ENCODE measurements around the gene UBE2D3. TPM values are rescaled to one million over a fixed set of nuclear protein-coding genes. Genes with fewer than 3 reads are reported as not detected.

UBE2D3 gene
- total and polyA plus RNA-seq, 2 of the 4 experiments (the other 2 are of a cell fraction), result 233 to 387 TPM

DNA sequence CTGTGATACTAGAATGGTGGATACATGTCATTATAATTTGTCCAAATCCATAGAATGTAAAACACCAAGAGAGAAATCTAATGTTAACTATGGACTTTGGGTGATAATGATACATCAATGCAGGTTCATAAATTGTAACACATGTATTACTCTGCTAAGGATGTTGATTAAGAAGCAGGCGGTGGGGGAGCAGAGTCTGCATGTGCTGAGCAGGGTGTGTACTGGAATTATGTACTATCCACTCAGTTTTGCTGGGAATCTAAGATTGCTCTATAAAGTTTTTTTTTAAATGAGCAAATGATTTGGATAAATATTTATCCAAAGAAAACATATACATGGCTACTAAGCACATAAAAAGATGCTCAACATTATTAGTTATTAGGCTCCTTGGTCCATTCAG, 51.5 kb downstream of the UBE2D3 start:
- ChIA-PET POLR2A (ENCODE audit: unreplicated experiment) (no interaction called here), CTCF (interaction anchor here (0.6 kb wide), 1 partner anchor 41 kb away, joined by 3 read pairs; no protein-coding TSS in a partner anchor)
- H3K9ac ChIP-seq (ENCODE audit: low read depth, low read length), result no peak overlapping the region
- H3K18ac ChIP-seq (ENCODE audit: low read depth, low read length), result no peak overlapping the region
- no peak for TF ChIP-seq BHLHE40 (IDR thresholded peaks at IDR 0.05; ENCODE audit: low read depth, low read length)
- no peak for TF ChIP-seq POLR2A (IDR thresholded peaks at IDR 0.05; ENCODE audit: low read depth, low read length)
- TF ChIP-seq CHD1 (IDR thresholded peaks at IDR 0.05; ENCODE audit: low read depth, low read length), result no peak
- no peak for TF ChIP-seq RCOR1 (IDR thresholded peaks at IDR 0.05; ENCODE audit: insufficient replicate concordance, low read length)
- no peak for TF ChIP-seq MXI1 (IDR thresholded peaks at IDR 0.05; ENCODE audit: borderline replicate concordance, low read depth, low read length)
- no peak for TF ChIP-seq SMC3 (IDR thresholded peaks at IDR 0.05; ENCODE audit: low read depth, low read length)
- no peak for TF ChIP-seq RFX5 (IDR thresholded peaks at IDR 0.05; ENCODE audit: low read depth, low read length)
- TF ChIP-seq CEBPB (IDR thresholded peaks at IDR 0.05; ENCODE audit: low read depth, low read length), result no peak
- TF ChIP-seq, protein P1, sequence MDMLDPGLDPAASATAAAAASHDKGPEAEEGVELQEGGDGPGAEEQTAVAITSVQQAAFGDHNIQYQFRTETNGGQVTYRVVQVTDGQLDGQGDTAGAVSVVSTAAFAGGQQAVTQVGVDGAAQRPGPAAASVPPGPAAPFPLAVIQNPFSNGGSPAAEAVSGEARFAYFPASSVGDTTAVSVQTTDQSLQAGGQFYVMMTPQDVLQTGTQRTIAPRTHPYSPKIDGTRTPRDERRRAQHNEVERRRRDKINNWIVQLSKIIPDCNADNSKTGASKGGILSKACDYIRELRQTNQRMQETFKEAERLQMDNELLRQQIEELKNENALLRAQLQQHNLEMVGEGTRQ (IDR thresholded peaks at IDR 0.05; ENCODE audit: low read depth, low read length), result no peak
- no peak for TF ChIP-seq RAD21 (IDR thresholded peaks at IDR 0.05; ENCODE audit: low read length)
- H4K8ac ChIP-seq (ENCODE audit: low read depth in 2 of 2, low read length in 2 of 2), result no peak overlapping the region
- no peaks in the 10 kb centered on the region for H4K20me1 ChIP-seq (ENCODE audit: insufficient read depth, low read length)
- no peaks in the 10 kb centered on the region for H3K36me3 ChIP-seq (ENCODE audit: control insufficient read depth, insufficient read depth, low read length)
- no peak overlapping the region for H3K27ac ChIP-seq (ENCODE audit: insufficient read depth, low read length)
- no peak overlapping the region for H2BK120ac ChIP-seq (ENCODE audit: low read depth, low read length)
- DNase-seq (no peak), ATAC-seq (ENCODE audit: low read depth) (no peak)
- no TSS peak for BruUV-seq (replicated peaks)
- in situ Hi-C loops (cut with MboI; ENCODE audit: low sequenced_read_pairs), result no loop called here
- intact Hi-C loops (cut with micrococcal nuclease), result no loop called here
- H2AK5ac ChIP-seq (ENCODE audit: low read depth, low read length), result no peak overlapping the region
- no peak overlapping the region for H4K91ac ChIP-seq (ENCODE audit: insufficient read depth, low read depth, low read length)
- H3K14ac ChIP-seq (replicated peaks; ENCODE audit: low read depth, low read length), result no peak overlapping the region
- no peaks in the 10 kb centered on the region for H3K27me3 ChIP-seq (ENCODE audit: control insufficient read depth, insufficient read depth, low read length)
- H4K5ac ChIP-seq (ENCODE audit: low read depth, low read length), result no peak overlapping the region
- dilution Hi-C loops (cut with HindIII; ENCODE audit: low sequenced_read_pairs, unreplicated experiment), result no loop called here
- H3K4ac ChIP-seq (ENCODE audit: low read depth, low read length), result no peak overlapping the region
- H2BK15ac ChIP-seq (ENCODE audit: low read depth, low read length), result no peak overlapping the region
- H3K9me3 ChIP-seq (ENCODE audit: control insufficient read depth, insufficient read depth, low read length), result no peaks in the 10 kb centered on the region
- no peak overlapping the region for H2AK9ac ChIP-seq (replicated peaks; ENCODE audit: low read depth, low read length, poor library complexity)
- no peak overlapping the region for H3K56ac ChIP-seq (ENCODE audit: extremely low read depth, insufficient read depth, low read length)
- no peaks in the 10 kb centered on the region for H3K79me1 ChIP-seq (ENCODE audit: low read depth in 1 of 2, low read length in 2 of 2)
- no peak overlapping the region for H3K23ac ChIP-seq (ENCODE audit: low read depth, low read length)
- no peaks in the 10 kb centered on the region for H3K4me1 ChIP-seq (ENCODE audit: control insufficient read depth, insufficient read depth, low read length)
- no CpG with 5 or more reads among the region's 1 CpG for WGBS, 2 experiments (ENCODE audit: extremely low coverage in 2 of 2, insufficient read length in 1 of 2)
- H2BK20ac ChIP-seq (ENCODE audit: low read depth, low read length), result no peak overlapping the region
- H3K4me3 ChIP-seq (ENCODE audit: insufficient read depth, low read depth, low read length), result no peak overlapping the region
- H2AFZ ChIP-seq (replicated peaks; ENCODE audit: low read length, poor library complexity), result no peak overlapping the region
- H3K4me2 ChIP-seq (ENCODE audit: low read depth, low read length), result no peak overlapping the region
- H3K9me1 ChIP-seq (ENCODE audit: insufficient read depth, low read length), result no peaks in the 10 kb centered on the region
- no peak overlapping the region for H2BK5ac ChIP-seq (ENCODE audit: low read depth, low read length, poor library complexity, severe bottlenecking)

Measured in IMR-90 (cell line).